RPMI7951 (cell line): Measurements from ENCODE around the gene GRIP2. TPM values are rescaled to one million over a fixed set of nuclear protein-coding genes. Genes with fewer than 3 reads are reported as not detected.

Source experiments
- DNase-seq: peaks from one replicate; pipeline ENCODE4 v3.0.0-alpha.2; 2012; ENCODE audit warnings: low read depth
- total RNA-seq: library from RNA; depleted of rRNA; stranded (reverse); fragments of >200 nt; shearing (Covaris generic); gene quantifications from 2 replicates; pipeline ENCODE4 v1.2.3, GENCODE V29; 2014; rRNA removed

The GRIP2 gene
- total RNA-seq = under 0.01 TPM in 1 of 2 replicates, not detected in the other

GRCh38 chr3:14539742-14540491 is at the start of gene GRIP2:
GRIP2 (minus strand) TSS chr3:14540342; CDS start chr3:14540308, 34 bp downstream.
- no peak for DNase-seq

GRCh38 chr3:14588425-14589112 is 48.4 kb upstream of the GRIP2 start:
- DNase-seq = no peak

DNA sequence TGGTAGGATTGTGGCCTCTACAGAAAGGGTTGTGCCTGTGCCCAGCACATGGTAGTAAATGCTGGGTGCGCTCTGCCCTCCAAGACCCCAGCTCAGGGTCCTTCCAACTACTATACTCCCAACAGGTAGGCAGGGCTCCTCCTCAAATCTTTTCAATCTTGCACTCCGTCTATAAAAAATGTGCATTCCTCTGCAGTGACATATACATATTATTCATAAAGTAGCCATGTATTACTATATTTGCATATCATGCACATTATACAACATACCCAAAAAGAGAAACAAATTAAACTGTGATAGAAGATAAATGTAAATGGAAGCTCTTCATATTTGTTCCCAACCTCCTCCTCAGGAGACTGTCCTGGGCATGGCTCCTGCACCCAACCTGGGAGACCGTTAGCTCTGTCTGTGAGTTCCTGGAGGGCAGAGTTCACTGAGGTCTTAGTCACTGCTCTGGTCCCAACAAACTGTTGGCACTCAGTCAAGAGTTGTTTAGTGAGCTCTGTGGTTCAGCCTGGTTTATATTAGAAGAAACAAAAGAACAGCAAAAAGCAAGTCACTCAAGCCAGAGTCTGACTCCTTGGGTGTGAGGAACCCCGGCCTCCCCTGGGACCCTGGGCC is 47.7 kb upstream of the GRIP2 start:
- DNase-seq = peak; percentile 53

GRCh38 chr3:14586611-14587010 is 46.5 kb upstream of the GRIP2 start:
- no peak for DNase-seq

DNA sequence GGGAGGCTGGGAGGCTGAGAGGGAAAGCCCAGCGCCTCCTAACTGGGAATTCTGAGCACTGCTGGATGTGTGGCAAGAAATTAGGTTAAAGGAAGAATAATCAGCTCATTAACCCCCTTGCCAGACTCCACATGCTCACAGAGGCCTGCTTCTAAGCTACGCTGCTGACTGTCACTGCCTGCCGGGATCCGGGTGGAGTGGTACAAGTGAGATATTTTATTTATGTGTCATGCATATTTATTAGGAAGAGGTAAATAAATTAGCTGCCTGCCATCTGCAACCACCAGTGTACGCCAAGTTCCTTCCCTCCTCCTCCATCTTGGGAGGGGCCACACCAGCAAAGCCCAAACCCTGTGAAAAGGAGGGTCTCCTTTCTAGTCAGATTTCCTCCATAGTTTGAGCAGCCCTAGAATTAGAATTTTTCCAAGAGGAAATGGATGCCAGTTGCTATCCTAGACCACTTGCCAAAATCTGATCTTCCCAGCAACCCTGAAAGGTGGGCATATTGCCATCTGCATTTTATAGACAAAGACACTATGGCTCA is 43.5 kb upstream of the GRIP2 start:
- no peak for DNase-seq

DNA sequence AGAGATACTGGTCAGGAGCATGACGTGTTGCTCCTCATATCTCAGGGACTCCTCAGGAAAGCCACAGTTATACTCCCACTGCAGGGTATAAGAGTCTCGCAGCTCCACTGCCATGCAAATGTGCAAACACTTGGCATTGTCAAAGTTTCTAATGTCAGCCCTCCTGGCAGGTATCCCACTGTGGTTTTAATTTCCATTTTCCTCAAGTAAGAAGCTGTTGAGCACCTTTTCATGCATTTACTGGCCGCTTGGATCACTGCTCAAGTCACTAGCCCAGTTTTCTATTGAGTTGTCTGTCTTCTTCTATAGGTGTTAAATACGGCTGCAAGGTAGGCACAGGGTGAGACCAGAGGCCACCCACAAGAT is 41.9 kb upstream of the GRIP2 start:
- no peak for DNase-seq

DNA sequence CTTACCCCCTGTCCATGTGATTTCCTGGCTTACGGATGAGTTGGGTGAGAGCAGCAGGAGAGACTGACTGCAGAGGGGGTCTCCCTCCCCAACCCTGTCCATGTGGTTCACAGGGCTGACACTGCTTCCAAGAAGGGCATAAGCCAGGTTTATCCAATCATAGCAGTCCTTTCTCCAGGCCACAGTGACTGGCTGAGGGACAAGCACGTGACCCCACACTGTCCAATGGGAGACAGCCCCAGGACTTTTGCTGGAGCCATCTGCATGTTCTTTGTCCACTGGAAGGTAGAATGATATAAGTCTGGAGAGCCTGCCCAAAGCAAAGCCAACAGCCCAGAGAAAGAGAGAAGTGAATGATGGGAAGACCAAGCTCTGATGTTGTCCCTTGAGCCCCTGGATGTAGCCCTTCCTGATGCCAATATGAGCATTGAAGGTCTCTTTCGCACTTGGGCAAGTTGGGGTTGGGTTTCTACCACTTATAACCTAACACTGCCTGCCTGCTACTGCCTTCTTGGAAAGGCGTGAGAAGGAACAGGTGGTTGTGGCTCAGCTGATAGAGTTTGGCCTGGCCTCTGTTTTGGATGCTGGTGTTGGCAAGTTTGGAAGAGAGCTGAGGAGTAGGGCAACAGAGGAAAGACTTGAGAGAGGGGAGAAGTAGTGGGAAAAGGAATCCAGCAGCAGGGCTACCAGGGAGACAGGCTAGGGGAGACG is 41.3 kb upstream of the GRIP2 start:
- no peak for DNase-seq

- no peak for DNase-seq
Measured at GRCh38 chr3:14577897-14578296, 37.8 kb upstream of the GRIP2 start.

GRCh38 chr3:14576163-14576562 is 36.0 kb upstream of the GRIP2 start:
- no peak for DNase-seq

GRCh38 chr3:14574183-14574582 is 34.0 kb upstream of the GRIP2 start:
- no peak for DNase-seq

GRCh38 chr3:14573706-14574105 is 33.6 kb upstream of the GRIP2 start:
- no peak for DNase-seq

DNA sequence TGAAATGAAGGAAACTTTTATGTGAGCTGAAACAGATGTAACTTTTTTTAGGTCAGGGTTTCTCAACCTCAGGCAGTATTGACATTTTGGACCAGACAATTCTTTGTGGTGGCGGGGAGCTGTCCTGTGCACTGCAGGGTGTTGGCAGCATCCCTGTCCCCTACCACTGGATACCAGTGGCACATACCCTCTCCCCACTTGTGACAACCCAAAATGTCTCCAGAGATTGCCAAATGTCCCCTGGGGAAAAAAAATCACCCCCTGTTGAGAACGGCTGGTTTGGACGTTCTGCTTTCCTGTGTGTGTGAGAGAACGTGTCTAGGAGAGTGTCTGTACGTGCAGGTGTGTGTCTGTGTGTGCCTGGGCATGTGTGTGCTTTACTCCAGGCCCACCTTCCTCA is 30.7 kb upstream of the GRIP2 start:
- DNase-seq = no peak

- no peak for DNase-seq
Measured at GRCh38 chr3:14570089-14570488, 29.9 kb upstream of the GRIP2 start.

DNA sequence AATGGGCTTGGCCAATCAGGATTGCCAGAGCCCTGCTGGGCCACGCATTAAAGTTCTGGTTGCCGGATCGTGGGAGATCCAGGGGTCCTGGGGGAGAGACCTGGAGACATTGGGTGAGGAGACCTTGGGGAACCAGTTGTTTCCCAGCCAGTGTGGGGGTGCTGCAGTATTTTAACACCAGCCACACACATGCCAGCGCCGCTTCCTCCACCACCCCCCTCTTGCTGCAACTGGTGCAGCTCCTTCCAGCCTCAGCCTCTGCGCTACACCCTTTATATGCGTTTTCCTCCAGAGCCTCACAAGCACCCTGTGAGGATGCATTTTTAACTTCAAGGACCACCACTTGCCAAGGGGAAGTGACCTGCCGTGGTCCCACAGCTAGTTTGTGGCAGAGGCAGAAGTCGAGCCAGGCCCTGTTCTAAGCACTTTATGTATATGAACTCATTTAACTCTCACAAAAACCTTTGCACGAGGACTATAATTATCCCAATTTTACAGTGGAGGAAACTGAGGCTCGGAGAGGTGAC is 29.4 kb upstream of the GRIP2 start:
- DNase-seq = no peak

DNA sequence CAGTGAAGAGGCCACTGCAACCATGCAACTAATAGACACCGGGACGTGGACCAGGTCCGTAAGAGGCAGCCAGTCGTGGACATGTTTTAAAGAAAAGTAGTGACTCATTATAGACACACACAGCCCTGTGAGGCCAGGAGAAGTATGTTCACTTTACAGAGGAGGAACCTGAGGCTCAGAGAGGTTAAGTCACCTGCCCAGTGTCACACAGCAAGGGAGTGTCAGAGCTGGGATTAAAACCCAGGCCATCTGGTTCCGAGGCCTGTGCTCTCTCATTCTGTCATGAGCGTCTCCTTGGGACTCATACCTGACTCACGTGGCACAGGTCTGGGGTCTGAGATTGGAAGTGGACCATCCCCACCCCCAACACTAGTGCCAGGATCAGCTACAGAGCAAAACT is 28.1 kb upstream of the GRIP2 start:
- no peak for DNase-seq

DNA sequence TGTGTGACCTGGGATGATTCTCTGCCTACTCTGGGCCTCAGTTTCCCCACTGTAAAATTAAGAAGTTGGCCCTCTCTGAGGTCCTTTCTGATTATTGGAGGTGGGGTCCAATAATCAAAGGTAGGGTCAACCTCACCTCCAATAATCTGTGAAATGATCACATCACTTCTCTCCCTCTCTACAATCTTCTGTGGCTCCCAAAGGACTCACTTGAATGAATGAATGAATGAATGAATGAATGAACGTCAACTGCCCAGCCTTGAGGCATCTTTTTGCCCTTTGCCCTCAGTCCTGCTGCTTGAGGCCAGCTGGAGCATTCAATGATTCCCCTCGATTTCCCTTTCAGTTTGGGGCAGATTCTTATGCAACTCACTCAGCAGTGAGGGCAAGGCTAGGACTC is 26.7 kb upstream of the GRIP2 start:
- no peak for DNase-seq

DNA sequence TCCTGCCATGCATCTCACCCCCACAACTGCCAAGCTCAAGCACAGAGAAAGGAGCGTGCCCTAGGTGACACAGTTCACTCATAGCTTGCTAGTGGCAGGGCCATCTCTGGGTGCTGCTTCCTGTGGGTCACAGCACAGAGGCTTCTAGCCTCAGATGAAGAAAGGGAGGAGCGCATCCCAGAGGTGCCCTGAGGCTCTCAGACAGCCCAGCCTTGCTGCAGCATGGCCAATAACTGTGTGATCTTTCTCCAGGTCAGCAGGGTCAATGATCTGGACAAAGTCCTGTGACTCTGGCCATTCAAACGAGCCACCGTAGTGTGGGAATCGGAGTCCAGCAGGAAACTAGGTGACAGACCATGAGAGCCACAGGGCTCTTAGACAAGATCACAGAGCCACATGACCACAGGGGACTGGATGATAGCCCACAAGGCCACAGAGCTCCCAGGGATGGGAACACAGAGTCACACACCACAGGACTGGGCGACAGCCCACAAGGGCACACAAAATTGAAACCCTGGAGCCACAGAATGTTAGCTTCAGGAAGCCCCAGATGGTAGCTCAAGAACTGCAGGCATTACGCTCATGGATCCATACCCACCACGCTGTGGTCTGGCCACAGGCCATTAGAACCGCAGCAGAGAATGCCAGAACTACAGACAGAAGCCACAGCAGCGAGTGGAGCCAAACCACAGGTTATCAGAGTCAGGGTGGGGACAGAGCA is 25.9 kb upstream of the GRIP2 start:
- DNase-seq = peak; percentile 89

DNA sequence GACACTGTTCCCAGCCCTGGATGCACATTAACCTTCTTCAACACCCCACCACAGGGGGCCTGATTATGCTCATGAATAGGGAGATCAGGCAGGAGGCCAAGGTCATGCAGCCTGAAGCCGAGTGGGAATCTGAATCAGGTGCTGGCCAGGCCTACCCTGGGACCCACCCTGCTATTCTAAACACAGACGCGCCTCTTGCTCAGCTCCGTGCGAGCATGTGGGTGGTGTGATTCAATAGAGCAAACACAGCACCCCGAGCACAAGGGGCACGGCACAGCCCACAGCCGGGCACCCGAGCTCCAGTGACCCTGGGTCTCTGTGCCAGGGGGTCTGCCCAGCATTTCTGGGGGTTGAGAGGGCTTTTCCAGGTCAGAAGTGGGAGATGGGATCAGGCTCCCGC is 24.6 kb upstream of the GRIP2 start:
- no peak for DNase-seq

DNA sequence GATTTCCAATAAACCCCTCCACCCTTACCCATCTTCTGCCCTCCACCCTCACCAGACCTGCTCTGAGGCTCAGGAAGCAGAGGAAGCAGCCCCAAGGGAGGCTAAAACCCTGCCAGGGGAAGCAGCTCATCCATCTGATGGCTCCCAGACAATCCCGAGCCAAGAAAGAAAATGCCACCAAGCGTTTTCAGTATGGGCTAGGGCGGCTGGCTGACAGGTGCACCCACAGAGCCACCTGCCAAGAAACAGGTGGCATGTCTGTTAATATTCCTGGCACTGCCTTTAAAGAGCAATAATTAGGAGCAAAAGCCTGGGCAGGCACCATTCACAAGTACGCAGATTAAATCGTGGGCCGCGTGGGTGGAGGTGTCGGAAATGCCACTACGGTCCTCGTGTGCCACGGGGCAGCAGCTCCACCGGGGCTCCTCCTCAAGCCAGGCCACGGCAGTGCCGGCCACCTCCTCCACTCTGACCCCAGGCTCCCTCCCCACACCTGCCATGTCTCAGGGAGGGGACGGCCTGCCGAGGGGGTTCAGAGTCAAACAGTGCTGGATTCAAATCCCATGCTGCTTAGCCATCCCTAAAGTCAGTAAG is 23.9 kb upstream of the GRIP2 start:
- DNase-seq = no peak

DNA sequence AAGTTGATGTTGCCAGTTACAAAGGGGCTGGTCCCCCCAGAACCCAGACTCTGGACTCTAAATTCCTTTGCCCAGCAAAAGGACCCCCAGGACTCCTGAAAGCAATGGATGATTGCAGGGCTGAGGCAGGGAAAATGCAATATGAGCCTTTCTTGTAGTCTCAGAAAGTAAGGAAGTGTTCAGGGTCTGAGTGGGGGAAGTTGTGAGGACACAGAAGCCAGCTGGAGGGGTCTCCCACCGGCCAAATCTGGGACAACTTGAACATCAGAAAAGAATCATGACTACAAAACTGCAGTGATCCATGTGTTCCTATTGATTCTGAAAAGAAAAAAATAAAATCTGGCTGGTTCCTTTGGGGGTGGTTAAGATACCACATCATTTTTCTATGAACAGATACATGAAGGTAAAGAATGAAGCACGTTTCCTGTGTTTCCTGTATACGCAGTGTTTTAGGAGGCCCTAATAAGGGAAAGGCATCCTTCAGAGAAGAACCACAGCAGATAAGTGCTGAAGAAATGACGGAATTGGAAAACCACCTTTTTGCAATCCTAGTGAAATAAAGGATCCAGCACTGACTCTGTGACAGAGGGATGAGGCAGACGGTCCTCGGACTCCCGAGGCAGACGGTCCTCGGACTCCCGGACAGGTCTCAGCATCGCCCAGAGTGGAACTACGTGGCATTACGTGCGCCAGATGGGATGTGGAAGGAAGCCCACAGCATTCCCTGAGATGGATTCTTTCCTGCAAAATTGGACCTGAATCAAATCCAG is 22.2 kb upstream of the GRIP2 start:
- DNase-seq = no peak
